Fibroblast of upper back skin (primary cell): Measurements from ENCODE around the gene FBXL5.

Source experiments
- DNase-seq: peaks from one replicate; pipeline ENCODE4 v3.0.0-alpha.2; 2013

The FBXL5 gene

DNA sequence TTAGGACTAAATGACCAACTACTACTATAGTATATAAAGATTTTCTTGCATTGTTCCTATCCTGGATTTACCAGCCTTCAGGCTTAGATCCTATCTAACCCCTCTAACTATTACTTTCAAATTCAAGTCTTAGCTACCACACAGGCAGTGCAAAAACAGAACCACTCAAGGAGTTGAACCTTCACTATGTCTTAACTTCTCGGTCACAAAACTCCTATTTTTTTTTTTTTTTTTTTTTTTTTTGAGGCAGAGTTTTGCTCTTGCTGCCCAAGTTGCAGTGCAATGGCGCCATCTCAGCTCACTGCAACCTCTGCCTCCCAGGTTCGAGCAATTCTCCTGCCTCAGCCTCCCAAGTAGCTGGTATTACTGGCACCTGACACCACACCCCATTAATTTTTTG, 20.2 kb upstream of the FBXL5 start:
- no peak for DNase-seq

DNA sequence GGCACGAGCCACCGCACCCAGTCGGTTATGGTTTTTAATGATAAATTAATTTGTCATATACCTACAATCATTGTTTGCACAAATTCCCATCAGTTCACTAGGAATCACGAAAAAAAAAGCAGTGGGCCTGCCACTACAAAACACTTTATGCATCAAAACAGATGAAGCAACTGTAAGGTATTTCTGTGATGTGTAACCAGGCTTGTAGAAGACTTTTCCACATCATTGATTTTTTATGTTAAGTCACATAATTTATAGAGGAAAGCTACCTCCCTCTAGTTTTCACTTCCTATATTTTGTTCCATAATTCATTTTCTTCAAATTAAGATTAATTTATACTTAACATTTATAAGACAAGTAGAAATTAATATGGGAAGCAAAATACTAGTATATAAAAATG, 19.8 kb upstream of the FBXL5 start:
- DNase-seq: no peak

DNA sequence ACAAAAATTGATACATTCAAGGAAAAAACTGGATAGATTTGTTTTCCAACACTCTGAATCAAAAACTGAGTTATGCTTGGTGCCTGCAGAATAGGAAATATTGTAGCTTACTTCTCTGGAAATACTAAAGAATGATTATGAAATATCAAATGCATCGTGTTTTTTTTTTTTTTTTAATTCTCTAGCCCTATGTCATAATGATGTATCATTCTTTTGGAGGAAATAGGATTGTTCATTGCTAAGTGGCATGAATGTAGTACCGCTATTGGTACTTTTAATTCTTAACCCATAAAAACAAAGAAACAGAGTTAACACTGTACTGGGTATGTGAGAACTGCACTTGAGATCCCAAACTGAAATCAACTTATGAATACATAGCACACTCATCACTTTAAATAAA, 18.9 kb upstream of the FBXL5 start:
- no peak for DNase-seq

DNA sequence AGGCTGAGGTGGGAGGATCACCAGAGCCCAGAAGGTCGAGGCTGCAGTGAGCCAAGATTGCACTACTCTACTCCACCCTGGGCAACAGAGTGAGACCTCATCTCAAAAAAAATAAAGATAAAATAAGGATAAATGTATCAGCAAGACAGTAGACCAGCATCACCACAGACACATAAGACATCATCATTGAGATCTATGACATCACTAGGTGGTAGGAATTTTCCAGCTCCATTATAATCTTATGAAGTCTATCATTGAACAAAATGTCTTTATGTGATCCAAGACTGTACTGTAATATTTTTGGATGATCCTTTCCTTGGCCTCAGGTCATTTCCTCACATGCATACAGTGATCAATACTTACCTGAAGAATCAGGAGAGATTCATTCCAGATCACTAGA, 18.2 kb upstream of the FBXL5 start:
- no peak for DNase-seq

DNA sequence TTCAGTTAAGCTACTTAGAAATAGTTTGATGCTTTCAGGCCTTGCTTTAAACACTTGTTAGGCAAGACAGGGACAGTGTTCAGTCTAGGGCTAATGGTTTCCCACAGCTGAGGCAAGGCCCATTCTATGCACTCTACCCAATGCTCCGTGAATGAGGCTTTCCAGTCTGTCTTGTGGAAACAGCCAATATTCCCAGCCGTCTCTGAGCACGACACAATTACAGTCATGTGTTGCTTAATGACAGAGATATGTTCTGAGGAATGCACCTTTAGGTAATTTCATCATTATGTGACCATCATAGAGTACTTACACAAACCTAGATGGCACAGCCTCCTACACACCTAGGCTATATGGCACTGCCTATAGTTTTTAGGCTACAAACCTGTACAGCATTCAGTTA, 16.9 kb upstream of the FBXL5 start:
- DNase-seq: no peak

DNA sequence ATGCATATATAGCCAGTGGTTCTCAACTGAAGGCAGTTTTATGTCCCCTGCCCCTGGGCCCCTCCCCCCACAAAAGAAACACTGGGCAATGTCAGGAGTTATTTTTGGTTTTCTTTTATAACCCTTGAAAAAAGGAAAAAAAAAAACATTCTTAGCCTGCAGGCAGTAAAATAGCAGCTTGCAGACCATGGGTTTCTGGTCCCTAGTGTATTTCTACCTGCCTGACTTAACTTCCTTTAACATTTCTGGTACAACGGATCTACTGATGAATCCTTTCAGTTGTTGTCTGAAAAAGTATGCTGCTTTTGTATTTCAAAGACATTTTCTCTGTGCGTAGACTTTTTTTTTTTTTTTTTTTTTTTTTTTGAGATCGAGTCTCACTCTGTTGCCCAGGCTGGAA, 15.4 kb upstream of the FBXL5 start:
- DNase-seq: no peak

DNA sequence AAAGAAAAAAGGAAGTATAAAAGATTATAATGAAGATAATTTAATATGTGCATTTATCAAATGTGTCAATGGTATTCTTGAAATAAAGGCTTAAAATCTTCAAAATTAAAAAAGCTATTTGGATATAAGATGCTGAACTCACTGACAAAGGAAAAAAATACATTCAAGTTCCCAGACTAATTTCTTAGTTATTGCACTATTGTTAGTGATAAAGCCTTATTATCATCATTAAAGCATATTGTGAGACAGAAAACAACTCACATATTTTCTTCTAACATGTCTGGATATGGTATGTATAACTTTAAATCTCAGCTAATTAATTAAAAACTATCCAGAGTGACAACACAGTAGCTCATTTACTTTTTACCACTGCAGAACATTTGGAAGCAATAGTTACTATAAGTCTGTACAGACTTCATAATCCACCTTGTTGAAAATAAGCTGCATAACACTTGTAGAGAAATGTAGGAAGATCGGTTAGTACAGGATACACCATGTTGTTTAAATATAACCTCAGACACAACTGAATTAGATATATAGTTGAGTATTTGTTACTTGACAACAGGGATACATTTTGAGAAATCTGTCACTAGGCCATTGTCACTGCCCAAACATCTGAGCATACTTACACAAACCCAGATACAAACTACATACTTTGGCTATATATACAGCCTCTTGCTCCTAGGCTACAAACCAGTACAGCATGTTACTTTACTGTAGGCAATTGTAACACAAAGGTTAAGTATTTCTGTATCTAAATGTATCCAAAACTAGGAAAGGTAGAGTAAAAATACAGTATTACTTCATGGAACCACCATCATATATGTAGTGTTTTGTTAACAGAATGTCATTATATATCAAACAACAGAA, 13.6 kb upstream of the FBXL5 start:
- DNase-seq: no peak

DNA sequence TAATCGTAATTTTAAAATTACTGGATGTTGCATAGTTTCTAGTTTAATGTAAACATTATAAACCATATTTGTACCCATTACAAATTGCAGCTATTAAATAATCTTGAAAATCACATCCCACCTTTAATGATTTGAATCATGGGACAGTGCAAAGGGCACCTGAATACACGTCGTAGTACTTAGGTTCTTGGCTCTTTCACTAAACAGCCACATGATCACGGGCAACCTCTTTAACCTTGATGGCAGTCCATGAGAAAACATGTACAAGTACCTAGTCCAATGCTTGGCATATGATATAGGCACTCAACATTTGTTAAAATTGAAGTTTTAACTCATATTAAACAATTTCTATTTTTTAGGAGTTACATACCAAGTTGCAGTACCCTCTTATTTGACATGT, 11.8 kb upstream of the FBXL5 start:
- no peak for DNase-seq

DNA sequence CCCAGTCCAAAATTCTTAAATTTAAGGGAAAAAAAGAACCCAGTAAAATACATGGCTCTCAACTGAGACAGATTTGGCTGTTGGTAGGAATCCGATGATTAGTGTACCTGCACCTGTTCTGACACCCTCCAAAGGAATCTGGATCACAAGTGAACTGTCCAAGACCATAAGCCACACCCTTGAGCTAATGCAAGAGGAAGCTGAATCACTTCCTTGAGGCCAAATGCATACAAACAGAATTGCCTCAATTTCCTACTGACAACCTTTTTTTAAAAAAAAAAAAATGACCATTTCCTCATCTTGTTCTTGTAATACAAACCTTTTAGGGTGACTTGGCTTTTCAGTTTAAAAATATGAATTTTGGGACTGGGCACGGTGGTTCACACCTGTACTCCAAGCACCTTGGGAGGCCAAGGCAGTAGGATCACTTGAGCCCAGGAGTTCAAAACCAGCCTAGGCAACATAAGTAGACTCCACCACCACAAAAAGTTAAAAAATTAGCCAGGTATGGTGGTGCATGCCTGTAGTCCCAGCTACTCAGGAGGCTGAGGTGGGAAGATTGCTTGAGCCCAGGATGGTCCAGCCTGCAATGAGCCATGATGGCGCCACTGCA, 10.7 kb upstream of the FBXL5 start:
- no peak for DNase-seq

DNA sequence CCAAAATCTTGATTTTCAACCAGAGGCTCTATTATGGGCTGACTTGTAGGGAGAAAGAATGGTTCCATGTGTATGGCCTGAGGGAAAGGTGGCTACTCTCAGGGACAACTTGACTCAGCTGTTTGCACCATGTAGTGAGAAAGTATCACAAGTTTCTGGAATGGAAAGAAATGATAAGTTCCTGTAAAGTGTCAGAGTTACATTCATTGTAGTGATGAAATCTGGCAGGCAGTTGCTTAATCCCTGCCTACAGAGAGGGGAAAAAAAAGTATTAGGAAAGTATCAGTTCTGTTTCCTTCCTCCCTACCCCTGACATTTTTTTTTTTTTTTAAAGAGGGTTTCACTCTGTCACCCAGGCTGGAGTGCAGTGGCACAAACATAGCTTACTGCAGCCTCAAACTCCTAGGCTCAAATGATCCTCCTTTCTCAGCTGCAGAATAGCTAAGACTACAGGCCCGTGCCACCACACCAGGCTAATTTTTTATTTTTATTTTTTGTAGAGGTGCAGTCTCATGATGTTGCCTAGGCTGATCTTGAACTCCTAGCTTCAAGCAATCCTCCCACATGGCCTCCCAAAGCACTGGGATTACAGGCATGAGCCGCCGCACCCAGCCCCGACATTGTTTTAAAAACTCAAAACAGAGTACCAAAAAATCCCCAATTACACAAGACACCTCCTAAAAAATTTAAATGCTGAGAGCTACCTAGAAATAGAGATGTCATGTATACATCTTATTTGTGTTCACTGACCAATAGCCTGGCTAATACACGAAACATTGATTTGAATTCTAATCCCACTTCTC, 4.8 kb upstream of the FBXL5 start:
- peak; percentile 67 for DNase-seq

DNA sequence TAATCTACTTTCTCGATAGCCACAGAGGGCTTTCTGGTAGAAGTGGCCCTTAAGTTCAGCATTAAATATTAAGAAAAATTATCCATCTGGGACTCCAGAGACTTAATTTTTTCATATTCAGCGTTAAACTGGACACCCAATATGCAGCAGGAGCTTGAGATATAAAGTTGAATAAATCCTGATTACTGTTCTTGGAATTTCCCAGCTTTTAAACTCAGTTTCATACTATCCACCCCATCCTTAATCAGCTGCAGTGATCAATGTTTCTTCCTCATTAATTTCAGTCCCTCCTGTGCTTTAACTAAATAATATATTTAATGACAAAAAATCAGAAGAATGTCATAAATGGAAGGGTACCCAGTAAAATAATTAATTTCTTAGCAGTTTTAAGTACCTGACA, 3.6 kb upstream of the FBXL5 start:
- no peak for DNase-seq

DNA sequence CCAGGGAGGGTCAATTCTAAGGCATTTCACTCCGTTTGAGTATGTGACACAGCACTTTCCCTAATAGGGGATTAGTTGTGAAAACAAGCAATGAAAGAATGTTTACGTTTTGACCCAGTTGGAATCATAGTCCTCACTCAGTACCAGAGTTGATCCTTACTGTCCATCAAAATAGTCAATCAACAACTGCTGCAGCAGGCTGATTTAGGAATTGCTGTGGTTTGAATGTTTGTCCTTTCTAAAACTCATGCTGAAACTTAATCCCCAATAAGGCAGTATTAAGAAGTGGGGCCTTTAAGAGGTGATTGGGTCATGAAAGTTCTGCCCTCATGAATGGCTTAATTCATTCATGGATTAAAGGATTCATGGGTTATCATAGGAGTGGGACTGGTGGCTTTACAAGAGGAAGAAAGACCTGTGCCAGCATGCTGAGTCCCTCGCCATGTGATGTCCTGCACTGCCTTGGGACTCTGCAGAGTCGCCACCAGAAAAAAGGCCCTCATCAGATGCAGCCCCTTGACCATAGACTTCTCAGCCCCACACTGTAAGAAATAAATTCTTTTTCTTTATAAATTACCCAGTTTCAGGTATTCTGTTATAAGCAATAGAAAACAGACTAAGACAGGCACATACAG, 3.1 kb upstream of the FBXL5 start:
- DNase-seq: no peak

DNA sequence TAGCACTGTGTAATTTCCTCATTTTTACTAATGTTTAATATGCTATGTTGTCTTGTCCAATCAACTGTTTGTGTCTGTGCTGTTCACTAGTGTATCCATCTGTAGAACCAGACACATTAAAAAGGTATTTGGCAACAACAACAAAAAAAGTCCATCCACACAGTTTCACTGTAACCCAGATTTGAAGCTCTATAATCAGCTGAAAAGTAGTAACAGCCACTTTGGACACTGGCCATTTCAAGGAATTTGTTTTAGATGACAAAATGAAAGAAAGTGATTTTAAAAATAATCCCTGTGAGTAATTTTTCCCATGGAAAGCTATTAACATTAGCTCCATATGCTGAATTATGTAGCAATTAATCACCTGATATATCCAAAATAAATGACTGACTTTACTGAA, 2.2 kb upstream of the FBXL5 start:
- DNase-seq: peak; percentile 29

DNA sequence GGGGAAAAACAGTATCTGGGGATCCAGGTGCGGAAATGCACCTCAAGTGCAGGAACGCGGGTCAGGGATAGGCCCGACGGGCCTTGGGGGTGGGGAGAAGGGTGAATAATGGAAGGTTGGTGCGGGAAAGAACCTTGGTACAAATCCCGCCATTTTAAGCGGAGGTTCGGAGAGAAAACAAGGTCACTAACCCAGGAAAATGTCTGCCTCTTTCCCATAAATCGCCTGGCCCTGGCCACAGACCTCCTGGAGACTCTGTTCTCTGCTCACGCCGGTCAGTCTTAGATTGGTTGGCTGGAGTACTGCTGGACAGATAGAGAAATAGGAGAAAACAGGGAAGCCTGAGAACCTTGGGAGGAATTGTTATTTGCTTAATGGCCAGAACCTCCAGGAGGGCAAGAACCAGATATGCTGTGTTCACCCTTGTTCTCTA, 897 bp upstream of the FBXL5 start:
- peak; percentile 31 for DNase-seq

DNA sequence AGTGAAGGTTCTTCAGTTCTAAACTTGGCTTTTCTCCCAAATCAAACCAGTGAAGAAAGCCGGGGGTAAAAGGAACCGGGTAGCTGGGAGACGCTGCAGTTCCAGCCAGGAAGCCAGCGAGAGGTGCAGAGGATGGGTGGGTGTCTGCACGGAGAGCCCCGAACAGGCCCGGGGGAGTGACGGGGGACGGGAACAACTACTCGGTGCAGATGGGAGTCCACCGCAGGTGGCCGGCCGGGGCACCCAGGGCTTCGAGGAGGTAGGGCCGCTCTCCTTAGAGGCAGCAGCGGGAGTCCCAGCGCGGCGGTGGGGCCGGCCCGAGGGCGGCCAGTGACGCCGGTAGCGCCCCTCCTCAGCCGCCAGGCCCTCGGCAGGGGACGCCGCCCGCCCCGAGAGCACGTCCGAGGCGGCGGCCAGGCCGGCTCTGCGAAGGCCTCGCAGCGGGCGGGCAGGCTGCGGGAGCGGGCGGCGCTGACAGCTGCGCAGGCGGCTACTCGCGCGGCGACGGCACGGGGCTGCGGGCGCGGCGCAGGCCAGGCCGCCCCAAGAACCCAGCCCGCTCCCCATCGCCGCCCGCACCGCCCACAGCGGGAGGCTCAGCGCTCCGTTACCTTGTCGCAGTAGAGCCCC, 449 bp downstream of the FBXL5 start:
- peak; percentile 28 for DNase-seq

DNA sequence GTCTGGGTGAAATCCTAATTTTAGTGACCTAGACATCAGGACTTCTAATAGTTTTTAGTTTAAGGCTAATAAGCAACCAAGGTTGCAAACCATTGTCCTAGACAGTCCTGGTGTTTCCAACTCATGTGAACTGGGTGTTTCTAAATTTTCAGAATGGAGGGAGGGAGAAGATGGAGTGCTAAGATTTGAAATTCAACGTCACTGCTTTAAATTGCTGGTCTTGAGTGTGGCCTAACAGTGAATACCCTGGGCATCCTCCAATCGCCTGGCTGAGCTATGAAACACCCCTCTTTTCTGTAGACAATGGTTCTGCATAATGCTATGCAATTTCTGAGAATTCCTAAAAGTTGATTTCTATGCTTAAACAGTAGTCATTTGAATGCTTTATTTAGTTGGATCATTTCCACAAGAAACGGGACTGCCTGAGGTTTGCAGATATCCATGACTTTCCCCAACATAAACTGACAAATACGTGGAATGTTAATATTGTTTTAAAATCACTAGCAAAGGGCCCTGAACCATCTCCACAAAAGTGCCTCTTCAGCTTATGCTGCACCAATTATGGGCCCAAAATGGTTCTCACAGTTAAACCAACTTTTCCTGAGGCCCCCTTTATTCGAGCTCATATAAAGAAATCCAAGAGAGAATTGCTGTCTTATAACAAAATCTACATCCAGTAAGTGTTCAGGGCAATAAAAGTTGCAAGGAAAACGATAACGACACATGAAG, 1.1 kb downstream of the FBXL5 start:
- peak; percentile 58 for DNase-seq

DNA sequence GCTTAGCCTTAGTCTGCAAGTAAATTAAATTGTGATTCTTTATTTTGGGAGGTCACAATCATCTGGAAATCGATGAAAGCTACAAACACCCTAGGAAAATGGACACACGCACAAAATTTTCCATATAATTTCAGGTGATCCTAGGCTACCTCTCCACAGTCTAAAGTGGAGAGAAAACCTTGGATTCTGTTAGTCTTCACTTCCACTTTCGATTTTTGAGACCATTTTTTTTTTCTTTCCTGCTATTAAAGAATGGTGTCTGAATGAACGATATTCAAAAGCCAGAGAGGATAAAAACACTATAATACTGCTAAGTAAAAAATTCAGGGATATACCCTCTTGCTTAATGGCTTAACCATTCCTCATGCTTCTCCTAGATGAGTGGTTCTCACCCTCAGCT, 1.7 kb downstream of the FBXL5 start:
- no peak for DNase-seq

DNA sequence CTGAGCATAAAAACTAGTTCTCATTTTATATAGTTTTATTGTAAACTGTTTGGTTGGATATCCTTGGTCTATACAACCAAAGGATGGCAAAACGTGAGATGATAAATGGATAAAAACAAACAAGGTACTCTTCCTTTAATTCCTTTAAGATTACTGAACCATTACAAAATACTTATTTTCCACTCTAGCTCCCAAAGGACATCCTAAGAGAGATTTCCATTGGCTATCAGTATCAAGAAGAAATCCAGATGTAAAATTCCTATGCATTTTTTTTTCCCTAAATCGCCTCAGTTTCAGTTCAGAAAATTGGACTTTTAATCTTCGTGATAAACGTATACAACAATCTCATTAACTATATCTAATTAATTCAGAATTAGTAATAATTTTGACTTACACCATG, 2.3 kb downstream of the FBXL5 start:
- peak; percentile 22 for DNase-seq

DNA sequence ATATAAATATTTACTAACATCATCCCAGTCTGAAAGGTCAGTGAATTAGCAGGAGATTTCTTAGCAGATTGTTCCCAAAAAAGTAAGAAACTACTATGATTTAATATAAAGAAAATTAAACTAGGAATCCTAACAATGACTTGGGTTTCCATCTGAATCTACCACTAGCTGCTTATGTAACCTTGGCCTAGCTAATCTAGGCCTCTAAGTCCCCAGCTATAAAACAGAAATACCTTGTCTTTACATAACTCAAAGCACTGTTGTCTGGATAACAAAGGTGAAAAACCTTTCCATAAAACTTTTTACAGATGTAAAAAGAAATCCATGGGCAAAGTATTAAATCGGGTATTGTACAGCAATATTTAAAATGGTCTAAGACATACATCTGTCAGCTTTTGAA, 3.0 kb downstream of the FBXL5 start:
- no peak for DNase-seq

DNA sequence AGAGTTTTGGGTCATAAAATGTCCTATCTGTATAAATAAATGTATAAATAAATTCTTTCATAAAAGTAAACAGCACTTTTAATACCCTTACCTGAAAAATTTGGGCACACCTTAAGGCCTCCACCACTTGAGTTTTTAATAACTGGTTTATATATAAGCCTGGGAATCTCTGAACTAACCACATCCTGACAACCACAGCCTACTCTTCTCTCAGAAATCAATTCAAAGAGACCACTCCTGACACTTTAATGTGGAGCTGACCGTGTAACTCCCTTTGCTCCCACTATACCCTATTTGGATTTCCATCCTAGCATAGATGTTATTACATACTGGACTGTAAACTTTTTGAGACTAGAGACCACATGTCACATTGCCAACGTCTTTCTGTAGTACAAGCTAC, 3.5 kb downstream of the FBXL5 start:
- no peak for DNase-seq

DNA sequence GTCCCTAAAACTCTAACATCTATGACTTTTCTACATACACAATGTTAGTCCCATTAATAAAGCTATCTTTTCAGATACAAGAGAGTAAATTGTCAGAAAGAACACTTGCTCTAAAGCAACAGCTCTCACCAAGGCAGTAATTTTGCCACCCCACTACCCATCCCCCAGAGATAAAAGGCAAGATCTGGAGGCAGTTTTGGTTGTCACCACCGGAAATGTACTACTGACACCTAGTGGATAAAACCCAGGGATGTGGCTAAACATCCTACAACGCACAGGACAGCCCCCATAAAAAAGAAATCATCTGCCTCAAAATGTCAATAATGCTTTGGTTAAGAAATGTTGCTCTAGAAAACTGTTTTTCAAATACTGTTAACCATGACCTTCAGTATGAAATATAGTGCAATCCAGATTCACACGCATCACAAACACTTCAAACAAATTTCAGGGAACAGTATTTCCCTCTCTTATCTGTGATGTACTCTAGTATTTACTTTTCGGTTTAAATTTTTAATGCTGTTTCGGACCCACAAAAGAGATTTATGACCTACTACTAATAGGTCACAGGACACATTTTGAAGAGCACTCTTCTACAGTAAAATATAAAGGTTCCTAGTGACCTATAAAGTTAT, 5.1 kb downstream of the FBXL5 start:
- peak; percentile 61 for DNase-seq

DNA sequence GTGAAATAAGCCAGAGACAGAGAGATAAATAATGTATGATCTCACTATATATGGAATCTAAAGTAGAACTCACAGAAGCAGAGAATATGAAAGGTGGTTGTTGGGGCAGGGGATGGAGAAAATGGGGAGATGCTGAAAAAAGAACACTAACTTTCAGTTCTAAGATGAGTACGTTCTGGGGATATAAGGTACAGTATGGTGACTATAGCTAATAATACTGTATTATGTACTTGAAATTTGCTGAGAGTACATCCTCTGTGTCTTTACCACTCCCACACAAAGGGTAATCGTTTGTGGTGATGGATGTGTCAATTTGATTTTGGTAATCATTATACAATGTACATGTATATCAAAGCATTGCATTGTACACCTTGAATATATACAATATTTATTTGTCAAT, 6.6 kb downstream of the FBXL5 start:
- no peak for DNase-seq
